Upper lobe of right lung (tissue), 1 donor: ENCODE measurements around the gene FICD. TPM values are rescaled to one million over a fixed set of nuclear protein-coding genes. Genes with fewer than 3 reads are reported as not detected.

Experiments used
- ATAC-seq: fragments of 200-7000 bp; cut with Tn5 transposase; one replicate; pipeline ENCODE4 v1.9.1; 2020; ENCODE audit warnings: mild to moderate bottlenecking, moderate library complexity
- DNase-seq: peaks from one replicate; pipeline ENCODE4 v3.0.0-alpha.2; 2020
- H3K27ac ChIP-seq: fragments of 200-600 bp; one replicate; pipeline ENCODE4 v1.8.0; 2022
- H3K27me3 ChIP-seq: fragments of 200-600 bp; one replicate; pipeline ENCODE4 v1.8.0; 2022; ENCODE audit warnings: mild to moderate bottlenecking
- H3K36me3 ChIP-seq: fragments of 200-600 bp; one replicate; pipeline ENCODE4 v1.8.0; 2022
- H3K4me1 ChIP-seq: fragments of 200-600 bp; one replicate; pipeline ENCODE4 v1.8.0; 2022
- H3K4me3 ChIP-seq: fragments of 200-600 bp; one replicate; pipeline ENCODE4 v1.8.0; 2022; ENCODE audit warnings: mild to moderate bottlenecking
- H3K9me3 ChIP-seq: fragments of 200-600 bp; one replicate; pipeline ENCODE4 v1.8.0; 2022
- intact Hi-C: fragments of 100-400 bp; cut with DNase I; formaldehyde crosslinking; loops from one replicate; pipeline ENCODE4 v1.11.0; 2022
- total RNA-seq: library from RNA; stranded (reverse); fragmentation: NEBNext Ultra II Directional; extraction: Animal tissue kit (Norgen Biotek cat#: 25700); gene quantifications from one replicate; pipeline ENCODE4 v1.2.1, GENCODE V29; 2021
- TF ChIP-seq, protein P1 (sequence below): fragments of 200-600 bp; IDR thresholded peaks from one replicate; pipeline ENCODE4 v1.8.0; 2022; ENCODE audit warnings: antibody characterized with exemption
- donor health status: DM: no; HTN: yes; CAD: no; lungs with severe emphysema.

The FICD gene
- total RNA-seq, 1 donor from 2014 or later: 10.3 TPM

DNA sequence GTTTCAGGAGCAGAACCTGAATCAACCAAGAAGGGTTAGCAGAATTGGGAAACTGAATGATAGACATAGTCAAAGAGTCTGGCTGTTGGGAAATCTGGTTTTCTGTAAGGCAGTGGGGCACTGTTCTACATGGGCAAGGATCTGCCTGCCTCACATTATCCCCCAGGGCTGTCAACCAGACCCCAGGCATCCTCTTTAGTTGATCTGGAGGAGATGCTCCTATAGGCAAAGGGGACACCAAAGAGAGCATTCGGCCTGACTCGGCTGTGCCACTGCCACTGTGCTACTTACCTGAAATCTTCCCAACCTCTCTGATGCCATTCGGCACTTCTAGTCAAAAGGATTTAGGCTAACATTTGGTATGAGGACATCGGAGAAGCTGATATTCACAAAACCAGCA, 51.4 kb downstream of the FICD start:
- H3K27ac ChIP-seq: peak overlapping the region; percentile 43
- no peaks in the 10 kb centered on the region for H3K9me3 ChIP-seq
- intact Hi-C loops: loop anchor here (10.0 kb wide), 1 partner anchor 238 kb away; no protein-coding TSS in a partner anchor
- DNase-seq (no peak), ATAC-seq (no peak)
- peaks cover 64% of the 10 kb centered on the region for H3K36me3 ChIP-seq
- no peaks in the 10 kb centered on the region for H3K27me3 ChIP-seq
- H3K4me1 ChIP-seq: peaks cover 36% of the 10 kb centered on the region
- TF ChIP-seq, protein P1, sequence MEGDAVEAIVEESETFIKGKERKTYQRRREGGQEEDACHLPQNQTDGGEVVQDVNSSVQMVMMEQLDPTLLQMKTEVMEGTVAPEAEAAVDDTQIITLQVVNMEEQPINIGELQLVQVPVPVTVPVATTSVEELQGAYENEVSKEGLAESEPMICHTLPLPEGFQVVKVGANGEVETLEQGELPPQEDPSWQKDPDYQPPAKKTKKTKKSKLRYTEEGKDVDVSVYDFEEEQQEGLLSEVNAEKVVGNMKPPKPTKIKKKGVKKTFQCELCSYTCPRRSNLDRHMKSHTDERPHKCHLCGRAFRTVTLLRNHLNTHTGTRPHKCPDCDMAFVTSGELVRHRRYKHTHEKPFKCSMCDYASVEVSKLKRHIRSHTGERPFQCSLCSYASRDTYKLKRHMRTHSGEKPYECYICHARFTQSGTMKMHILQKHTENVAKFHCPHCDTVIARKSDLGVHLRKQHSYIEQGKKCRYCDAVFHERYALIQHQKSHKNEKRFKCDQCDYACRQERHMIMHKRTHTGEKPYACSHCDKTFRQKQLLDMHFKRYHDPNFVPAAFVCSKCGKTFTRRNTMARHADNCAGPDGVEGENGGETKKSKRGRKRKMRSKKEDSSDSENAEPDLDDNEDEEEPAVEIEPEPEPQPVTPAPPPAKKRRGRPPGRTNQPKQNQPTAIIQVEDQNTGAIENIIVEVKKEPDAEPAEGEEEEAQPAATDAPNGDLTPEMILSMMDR: no peak
- no peak overlapping the region for H3K4me3 ChIP-seq

DNA sequence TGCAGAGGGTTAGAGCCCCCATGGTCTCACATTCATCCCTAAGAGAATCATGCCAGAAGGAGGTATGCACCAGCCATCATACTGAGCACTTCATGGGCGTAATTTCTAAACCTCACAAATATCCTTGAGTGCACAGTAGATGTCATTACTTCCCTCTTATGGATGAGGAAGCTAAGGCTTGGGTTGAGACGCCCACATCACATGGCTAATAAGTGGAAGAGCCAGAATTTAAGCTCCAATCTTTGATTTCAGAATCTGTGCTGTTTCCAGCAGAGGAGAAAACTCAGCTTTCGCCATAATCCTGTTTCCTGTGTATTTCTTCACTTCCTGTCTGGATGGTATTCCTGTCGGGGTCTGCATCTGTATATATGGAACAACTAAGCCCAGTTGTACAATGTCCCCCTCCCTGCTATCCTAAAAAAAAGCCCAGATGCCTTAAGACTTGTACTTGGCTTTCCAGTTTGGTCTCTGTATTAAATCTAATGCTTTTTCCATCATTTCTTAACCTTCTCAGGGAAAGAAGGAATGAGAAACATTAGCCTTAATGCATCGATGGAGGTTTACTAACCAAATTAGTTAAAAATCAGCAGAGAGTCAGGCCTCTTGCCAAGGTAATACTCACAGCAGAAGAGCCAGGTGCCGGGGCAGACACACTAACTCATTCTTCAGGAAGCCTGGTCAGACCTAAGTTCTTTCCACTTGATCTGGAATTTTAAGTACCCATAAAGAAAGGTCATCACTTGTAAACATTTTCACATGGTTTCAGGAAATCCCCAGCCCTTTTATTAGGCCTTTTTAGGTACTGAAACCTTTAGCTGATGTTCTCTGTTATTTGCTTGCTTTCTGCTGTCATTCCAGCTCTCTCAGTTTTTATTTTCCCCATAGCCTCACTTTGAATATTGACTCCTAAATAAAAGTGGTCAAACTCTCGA, 52.6 kb downstream of the FICD start:
- Histone ChIP-seq H3K36me3 (peaks cover 64% of the 10 kb centered on the region), H3K4me1 (peaks cover 36% of the 10 kb centered on the region), H3K27ac (peak overlapping the region; percentile 43), H3K4me3 (no peak overlapping the region), H3K27me3 (no peaks in the 10 kb centered on the region), H3K9me3 (no peaks in the 10 kb centered on the region)
- DNase-seq (no peak), ATAC-seq (peak; percentile 45)
- TF ChIP-seq, protein P1: no peak
- intact Hi-C loops: loop anchor here (10.0 kb wide), 1 partner anchor 237 kb away; no protein-coding TSS in a partner anchor

DNA sequence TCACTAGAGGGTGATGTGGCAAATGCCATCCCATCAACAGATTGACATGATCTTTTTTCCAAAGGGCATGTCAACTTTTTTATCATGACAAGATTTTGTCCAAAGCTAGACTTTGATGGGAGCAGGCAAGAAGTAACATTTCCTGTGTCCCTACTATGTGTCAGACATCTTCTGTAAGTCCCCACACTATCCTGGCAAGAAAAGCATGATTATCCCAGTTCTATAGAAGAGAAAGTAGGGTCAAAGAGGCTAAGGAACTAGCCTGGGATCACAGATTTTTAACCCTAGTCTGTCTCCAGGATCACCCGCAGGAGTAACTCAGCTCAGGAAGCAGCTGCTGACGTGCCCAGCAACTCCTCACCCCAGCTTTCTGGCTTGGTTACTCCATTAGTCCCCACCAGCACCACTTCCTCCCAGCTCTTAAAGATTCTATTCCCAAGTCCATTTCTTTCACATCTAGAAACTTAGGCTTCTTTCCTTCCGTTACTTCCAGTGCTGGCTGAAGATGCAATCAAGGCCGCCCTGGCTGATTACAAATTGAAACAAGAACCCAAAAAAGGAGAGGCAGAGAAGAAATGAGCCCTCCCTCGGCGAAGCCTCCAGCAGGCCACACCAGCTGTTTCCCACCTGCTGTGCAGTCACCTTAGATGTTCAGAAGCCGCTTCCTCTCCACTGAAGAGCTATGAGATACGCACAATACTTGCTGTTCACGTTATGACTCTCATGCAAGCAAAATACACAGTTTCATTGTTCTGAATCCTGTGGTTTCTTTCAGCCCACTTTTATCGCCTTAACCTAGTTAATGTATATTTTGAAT, 53.5 kb downstream of the FICD start:
- no peak for DNase-seq
- intact Hi-C loops: loop anchor here (10.0 kb wide), 1 partner anchor 236 kb away; no protein-coding TSS in a partner anchor
- peaks cover 36% of the 10 kb centered on the region for H3K4me1 ChIP-seq
- no peaks in the 10 kb centered on the region for H3K27me3 ChIP-seq
- TF ChIP-seq, protein P1: no peak
- H3K36me3 ChIP-seq: peaks cover 64% of the 10 kb centered on the region
- no peak for ATAC-seq
- H3K9me3 ChIP-seq: no peaks in the 10 kb centered on the region
- H3K27ac ChIP-seq: peak overlapping the region; percentile 43
- no peak overlapping the region for H3K4me3 ChIP-seq

Other genes starting within 250 kb of the FICD start
- 29.1 TPM for gene CMKLR1, start 176.0 kb upstream of the FICD start, total RNA-seq
- 44.8 TPM for gene SART3, start 45.9 kb downstream of the FICD start, total RNA-seq
- gene ISCU, start 47.3 kb downstream of the FICD start, total RNA-seq: 138 TPM
- gene TMEM119, start 82.8 kb downstream of the FICD start, total RNA-seq: 43.8 TPM
- 31.9 TPM for gene SELPLG, start 118.6 kb downstream of the FICD start, total RNA-seq
- 257 TPM for gene CORO1C, start 216.2 kb downstream of the FICD start, total RNA-seq